Peyer's patch (tissue), 4 donors: Measurements from ENCODE around the gene ECHDC1.

Experiments
- CTCF ChIP-seq, 6 experiments: fragments of 450-650 bp in 4 of 6; fragments of 200-600 bp in 2 of 6; sonication (generic) in 1 of 6; IDR thresholded peaks; one replicate each; pipeline ENCODE4 v1.5.1; 2017 to 2019; ENCODE audit warnings: antibody characterized with exemption in 6 of 6, mild to moderate bottlenecking in 3 of 6, moderate library complexity in 1 of 6
- POLR2A ChIP-seq, 2 donors: fragments of 450-650 bp; IDR thresholded peaks; one replicate each; pipeline ENCODE4 v1.5.1; 2017; ENCODE audit warnings: antibody characterized with exemption in 2 of 2, mild to moderate bottlenecking in 2 of 2, moderate library complexity in 2 of 2

GRCh38 chr6:127298475-127298874 is 44.9 kb downstream of the ECHDC1 start:
- no peak for TF ChIP-seq CTCF (IDR thresholded peaks at IDR 0.05)
- no peak for TF ChIP-seq POLR2A (IDR thresholded peaks at IDR 0.05)
